ENCODE data around the gene TSGA10.
A peak's percentile ranks its signal among the peaks of the same experiment; 100 is the strongest.

TSGA10 gene

DNA sequence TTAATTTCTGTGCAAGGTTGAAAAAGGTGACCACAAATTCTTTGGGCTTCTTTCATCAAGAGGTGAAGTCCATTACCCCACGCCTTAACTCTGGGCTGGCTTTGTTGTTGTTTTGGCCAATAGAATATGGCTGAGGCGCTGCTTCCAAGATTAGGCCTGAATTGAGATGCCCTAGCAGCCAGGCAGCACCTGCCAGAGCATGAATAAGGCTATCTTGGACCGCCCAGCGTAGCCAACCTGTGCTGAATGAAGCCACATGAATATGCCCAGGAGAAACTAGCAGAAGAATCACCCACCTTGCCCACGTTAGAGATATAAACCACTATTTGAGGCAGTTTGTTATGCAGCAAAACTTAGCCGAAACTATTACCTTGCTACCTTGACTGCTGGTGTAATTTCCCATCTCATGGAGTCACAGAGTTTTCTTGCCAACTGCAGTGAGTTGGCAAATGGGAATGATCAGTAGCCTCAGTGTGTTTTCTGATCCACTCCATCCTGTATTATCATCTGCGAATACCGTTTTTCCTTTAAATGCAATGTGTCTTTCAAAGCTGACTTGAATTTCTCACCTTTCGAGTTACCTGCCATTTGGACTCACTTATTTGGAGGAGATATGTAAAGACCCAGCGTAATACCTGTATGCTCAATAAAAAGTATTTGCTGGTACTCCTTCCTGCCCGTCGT lies 679 bp downstream of the TSGA10 start:
- DNase-seq, result peak; percentile 28

- DNase-seq, result no peak
Observed at GRCh38 chr2:99152199-99152895, 2.4 kb downstream of the TSGA10 start.

DNA sequence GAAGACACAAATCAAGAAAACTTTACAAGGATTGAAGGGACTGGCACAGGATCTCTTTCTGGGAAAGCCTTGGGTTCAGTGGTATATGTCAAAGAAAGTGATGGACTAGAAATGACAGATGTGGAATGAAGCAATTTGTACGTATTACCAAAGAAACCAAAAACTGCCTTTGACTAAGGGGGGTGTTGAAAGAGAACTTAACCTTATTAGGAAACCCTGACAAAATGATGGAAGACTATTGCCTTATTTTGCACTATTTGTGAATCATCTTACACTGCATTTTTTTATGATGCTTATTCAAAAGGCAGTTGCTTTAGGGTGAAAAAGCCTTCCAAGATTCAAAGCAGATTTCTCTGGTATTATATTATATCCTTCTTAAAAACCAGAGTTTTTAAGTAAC lies 4.0 kb downstream of the TSGA10 start:
- no peak for DNase-seq

DNA sequence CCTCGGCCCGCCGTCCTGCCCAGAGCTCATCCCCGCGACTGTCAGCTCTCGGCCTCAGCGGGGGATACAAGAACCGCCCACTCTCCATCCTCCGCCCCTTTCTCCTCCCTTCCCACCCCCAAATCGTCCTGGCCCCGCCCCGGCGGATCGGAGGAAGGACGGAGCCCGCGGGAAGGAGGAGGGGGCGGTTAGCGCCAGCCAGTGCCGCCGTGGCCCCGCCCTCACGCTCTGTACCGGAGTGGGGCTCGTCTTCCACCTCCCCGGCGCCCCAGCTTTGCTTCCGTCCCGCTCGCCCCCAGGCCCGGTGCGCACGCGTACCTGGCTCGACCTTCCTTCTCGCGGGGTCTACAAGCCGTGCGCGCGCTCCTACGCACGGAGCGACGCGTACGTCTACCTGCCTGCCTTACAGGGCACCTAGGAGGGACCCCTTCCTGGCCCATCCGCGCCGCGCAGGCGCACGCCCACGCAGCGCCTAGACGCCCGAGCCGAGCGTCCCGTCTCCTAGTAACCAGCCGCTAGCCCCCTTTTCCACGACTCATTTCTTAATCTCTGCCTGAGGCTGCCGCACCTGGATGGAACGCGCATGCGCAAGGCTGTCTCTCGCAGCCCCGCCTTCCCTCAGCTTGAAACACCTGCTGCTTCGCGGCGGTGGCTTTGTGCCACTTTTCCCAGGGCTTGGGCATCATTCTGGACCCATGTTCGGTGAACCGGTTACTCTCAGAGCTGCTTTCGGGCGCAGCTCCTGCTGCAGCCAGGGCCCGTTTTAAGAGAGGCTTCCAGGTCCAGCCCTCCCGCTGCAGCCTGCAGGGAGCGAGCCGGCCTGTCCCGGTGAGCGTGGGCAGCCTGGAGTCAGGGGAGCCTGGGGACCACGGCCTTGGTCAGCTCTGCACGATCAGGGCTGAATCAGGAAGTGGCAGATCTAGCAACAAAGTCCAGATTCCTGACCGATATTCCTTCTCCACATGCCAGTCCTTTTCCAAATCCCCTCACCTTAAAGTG lies 13.3 kb downstream of the TSGA10 start, which contains the start of gene C2orf15:
TSS of gene C2orf15 (plus strand) at position 598 of the 999 bp plus-strand sequence. CDS start 8,852 bp downstream, outside the sequence.
- peak; percentile 85 for DNase-seq

GRCh38 chr2:99140860-99141109 lies 14.0 kb downstream of the TSGA10 start:
- DNase-seq, result no peak

DNA sequence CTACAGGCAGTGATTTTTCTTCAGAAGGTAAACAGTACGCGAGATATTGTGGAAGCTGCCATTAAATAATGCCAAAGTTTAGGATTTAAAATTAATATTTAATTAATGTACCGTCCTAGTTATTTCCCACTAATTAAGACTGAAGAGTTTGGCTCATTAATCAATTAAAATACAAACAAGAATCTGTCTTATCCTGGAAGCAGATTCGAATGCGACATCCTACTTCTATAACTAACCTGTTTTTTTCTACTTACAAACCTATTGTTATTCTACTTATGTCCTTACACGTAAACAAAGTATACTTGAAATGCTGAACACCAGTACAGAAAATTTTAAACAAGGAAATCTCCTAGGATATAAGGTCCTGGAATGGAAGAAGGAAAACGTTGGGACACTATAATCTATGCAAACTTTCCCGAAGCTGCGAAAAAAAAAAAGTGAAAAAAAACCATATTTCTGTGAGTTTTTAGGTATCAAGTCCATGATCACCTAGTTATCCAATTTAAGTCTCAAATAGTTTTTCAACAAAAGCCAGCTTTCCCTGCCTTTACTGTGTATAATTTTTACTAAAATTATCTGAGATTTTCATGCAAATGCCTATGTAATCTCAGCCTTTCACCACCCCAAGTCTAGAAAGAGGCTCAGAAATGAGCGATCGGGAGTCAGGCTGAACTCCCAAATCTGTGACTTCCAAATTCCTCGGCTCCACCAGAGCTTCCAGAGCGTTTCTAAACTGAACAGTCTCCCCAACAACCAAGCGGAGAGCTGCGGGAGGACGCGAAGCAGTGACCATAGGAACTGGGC lies 14.5 kb downstream of the TSGA10 start:
- DNase-seq, result no peak

- DNase-seq, result no peak
Observed at GRCh38 chr2:99139003-99139402, 15.7 kb downstream of the TSGA10 start.

- peak; percentile 18 for DNase-seq
Observed at GRCh38 chr2:99135044-99135556, 19.6 kb downstream of the TSGA10 start.

DNA sequence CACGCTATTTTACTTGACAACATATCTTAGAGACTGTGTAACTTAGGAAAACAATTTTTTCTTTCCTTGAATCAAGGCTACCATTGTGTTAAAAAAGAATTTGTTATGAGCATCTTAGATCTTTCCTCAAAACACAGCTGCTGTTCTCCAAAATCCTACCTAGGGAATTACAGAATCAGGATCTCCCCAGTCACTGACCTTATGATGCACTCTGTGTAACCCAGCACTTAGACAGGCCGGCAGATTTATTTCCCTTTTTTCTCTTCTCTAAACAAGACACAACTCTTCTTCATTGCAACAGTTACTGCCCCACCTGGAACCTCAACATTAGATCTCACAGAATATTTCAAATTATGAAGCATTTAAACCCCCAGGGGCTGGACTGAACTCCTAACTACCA lies 26.8 kb downstream of the TSGA10 start:
- DNase-seq, result no peak

GRCh38 chr2:99112617-99113016 lies 42.1 kb downstream of the TSGA10 start:
- no peak for DNase-seq

GRCh38 chr2:99111945-99112344 lies 42.8 kb downstream of the TSGA10 start:
- no peak for DNase-seq

DNA sequence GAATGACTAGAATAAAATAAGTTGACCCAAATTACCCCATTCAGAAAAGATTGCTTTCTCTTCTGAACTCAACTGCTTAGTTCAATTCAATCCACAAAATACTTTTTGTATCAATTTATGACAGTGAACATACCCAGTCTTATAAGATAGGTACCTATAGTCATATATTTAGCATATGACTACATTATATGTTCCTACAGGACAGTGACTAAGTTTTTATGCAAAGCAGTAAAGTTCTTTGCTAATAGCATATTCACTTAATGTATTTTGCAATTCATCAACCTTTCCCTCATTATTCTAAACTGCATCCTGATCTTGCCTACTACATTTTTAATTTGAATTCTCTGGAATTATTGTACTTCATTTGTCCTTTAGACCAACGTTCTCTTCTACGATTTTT lies 43.5 kb downstream of the TSGA10 start:
- DNase-seq, result no peak

DNA sequence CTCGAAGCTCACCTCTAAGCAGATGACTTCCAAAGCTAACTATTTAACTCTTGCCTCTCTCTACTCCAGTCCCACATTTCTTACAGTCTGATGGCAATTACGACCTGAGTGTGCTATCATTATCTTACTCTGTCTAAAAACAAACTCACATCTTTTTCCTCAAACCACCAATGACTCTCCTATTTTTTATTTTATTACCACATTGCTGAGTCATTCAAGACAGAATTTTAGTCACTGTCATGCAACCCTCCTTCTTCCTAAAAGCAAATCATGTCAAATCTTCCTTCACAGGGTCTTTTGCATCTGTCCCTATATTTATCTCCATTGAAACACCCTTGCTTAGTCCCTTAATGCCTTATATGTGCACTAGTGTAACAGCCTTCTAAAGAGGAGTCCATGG lies 47.8 kb downstream of the TSGA10 start:
- DNase-seq, result peak; percentile 65

GRCh38 chr2:99104006-99104405 lies 50.7 kb downstream of the TSGA10 start:
- DNase-seq, result no peak

DNA sequence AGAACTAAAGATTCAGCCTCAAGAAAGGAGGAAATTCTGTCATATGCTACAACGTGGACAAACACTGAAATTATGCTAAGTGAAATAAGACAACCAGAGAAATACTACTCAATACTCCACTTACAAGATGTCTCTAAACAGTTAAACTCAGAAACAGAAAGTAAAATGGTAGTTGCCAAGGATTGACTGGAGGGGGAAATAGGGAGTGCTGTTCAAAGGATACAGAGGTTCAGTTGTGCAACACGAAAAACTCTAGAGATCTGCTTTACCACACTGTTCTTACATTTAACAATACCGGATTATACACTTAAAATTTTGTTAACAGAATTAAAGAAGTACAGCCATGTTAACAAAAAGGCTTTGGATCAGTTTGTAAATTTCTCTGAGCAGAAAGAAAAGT lies 53.0 kb downstream of the TSGA10 start:
- peak; percentile 71 for DNase-seq

DNA sequence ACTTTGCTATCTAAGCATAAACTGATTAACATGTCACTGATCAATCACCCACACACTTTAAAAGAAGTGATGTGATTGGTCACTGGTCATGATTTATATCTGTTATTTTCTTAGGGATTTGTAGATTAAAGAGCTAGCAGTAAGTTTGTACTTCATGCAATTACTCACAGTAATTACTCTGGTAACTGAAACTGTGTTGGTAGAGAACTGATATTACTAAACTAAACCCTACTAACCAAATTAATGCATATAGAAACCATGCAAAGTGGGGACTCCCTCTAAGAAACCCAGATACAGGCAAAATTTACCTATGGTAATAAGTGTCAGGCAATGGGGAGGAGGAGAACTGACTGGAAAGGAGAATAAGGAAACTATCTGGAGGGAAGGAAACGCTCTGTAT lies 58.0 kb downstream of the TSGA10 start:
- DNase-seq, result no peak

DNA sequence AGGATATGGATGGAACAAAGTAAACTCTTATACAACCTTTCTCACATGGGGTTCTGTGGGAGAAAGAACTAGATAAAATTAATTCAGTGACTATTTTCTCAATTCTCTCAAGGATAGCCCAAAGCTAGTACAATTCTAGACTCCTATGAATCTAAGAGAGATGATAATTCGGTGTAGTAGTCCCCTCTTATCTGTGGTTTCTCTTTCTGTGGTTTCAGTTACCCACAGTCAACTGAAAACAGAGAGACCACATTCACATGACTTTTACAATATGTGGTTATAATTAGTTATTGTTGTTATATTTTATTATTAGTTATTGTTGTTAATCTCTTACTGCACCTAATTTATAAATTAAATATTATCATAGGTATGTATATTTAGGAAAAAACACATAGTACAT lies 66.7 kb downstream of the TSGA10 start:
- peak; percentile 84 for DNase-seq

DNA sequence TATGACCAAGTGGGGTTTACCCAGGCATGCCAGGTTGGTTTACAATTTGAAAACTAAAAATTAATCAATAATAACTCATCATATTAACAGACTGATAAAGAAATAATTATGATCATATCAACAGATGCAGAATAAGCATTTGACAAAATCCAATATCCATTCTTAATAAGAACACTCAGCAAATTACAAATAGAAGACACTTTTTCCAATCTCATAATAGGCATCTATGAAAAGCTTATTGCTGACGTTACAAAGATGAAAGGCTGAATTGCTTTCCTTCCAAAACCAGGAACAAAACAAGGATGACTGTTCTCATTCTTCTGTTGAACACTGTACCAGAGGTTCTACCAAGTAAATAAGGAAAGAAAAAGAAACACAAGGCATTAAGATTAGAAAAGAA lies 68.4 kb downstream of the TSGA10 start:
- DNase-seq, result no peak

- peak; percentile 46 for DNase-seq
Observed at GRCh38 chr2:99085421-99085820, 69.3 kb downstream of the TSGA10 start.

GRCh38 chr2:99084256-99084655 lies 70.5 kb downstream of the TSGA10 start:
- DNase-seq, result no peak

DNA sequence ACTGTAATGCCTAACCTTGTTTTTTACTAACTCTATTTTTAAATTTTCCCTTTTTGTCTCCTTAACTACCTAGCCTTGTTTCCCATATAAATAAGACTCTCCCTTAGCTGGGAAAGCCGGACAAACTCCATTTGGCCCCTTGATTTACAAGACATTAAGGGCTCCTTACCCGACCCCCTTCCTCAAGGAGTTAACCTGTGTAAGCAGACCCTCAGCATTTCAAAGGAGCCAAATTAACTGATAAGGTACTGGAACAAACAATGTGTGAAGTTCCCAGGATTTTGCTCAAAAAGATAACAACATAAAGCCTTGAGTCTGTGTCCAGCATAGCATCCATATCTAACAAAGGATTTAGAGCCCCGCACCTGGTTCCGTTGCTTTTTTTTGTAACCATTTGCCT lies 72.9 kb downstream of the TSGA10 start:
- no peak for DNase-seq

- no peak for DNase-seq
Observed at GRCh38 chr2:99079226-99079625, 75.5 kb downstream of the TSGA10 start.

DNA sequence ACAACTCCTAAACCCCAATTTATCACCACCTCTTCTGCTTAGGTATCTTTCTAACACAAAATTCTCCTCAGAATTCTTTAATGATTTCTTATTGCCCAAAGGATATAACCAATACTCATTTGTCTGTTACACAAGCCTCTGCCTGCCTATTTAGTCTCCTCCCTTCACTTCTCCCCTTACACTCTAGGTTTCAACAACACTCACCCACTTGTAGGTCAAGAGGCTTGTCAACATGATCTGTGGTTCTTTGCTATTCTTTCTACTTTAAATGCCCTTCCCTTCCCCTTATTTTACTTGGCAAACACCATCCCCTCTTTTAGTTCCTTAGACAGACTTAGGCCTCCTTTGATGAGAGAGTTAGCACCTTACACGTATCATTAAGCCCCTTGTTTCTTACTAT lies 82.2 kb downstream of the TSGA10 start:
- no peak for DNase-seq

Measured in OCI-M1 (cell line).